ENCODE data around the gene ARIH2. TPM values are rescaled to one million over a fixed set of nuclear protein-coding genes. Genes with fewer than 3 reads are reported as not detected.
"Not testable (repeated sequence)": the region's sequence is repeated elsewhere in the genome, so short reads cannot be mapped to it uniquely, and the experiment has no call there.

ARIH2 gene
- total RNA-seq, 4 donors from 2014 or later, result 78.9 to 109 (median 97.5) TPM

DNA sequence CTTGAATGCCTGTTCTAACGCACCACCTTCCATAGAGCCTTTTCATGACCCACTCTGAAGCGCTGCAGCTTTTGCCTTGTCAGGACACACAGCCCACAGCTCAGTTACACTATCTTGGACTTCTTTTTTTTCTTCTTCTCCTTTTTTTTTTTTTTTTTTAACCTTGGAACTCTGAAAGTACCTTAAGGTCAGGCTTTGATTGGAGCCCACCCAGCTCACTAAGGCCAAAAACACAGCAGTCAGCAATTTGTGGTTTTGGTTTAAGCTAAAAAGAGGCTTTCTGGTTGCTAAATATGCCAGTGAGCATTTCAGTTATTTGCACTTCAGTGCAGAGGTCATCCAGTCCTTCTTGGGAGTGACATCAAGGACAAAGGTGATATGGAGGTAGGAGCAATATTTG lies 21.7 kb upstream of the ARIH2 start:
- H3K36me3 ChIP-seq, result peaks cover 3 to 4% (median 3%) of the 10 kb centered on the region in 4 donors
- H3K9me3 ChIP-seq, result no peaks in the 10 kb centered on the region
- peaks cover 13 to 25% (median 19%) of the 10 kb centered on the region in 4 donors for H3K4me1 ChIP-seq
- no peak for DNase-seq (ENCODE audit: extremely low spot score)
- TF ChIP-seq EP300 (IDR thresholded peaks at IDR 0.05), result no peak
- TF ChIP-seq POLR2A (IDR thresholded peaks at IDR 0.05; ENCODE audit: low read depth), result no peak
- TF ChIP-seq, protein P1, sequence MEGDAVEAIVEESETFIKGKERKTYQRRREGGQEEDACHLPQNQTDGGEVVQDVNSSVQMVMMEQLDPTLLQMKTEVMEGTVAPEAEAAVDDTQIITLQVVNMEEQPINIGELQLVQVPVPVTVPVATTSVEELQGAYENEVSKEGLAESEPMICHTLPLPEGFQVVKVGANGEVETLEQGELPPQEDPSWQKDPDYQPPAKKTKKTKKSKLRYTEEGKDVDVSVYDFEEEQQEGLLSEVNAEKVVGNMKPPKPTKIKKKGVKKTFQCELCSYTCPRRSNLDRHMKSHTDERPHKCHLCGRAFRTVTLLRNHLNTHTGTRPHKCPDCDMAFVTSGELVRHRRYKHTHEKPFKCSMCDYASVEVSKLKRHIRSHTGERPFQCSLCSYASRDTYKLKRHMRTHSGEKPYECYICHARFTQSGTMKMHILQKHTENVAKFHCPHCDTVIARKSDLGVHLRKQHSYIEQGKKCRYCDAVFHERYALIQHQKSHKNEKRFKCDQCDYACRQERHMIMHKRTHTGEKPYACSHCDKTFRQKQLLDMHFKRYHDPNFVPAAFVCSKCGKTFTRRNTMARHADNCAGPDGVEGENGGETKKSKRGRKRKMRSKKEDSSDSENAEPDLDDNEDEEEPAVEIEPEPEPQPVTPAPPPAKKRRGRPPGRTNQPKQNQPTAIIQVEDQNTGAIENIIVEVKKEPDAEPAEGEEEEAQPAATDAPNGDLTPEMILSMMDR (IDR thresholded peaks at IDR 0.05), result no peak
- TF ChIP-seq POLR2AphosphoS5 (IDR thresholded peaks at IDR 0.05), result no peak
- 78% methylated on average over 2 of the region's 2 CpGs for WGBS
- intact Hi-C loops (cut with DNase I), result loop anchor here (5.0 kb wide), 1 partner anchor 50 kb away; the partner anchor contains the start of gene PRKAR2A
- H3K27me3 ChIP-seq, result no peaks in the 10 kb centered on the region
- H3K27ac ChIP-seq (replicated peaks in 1 of 4), result no peak overlapping the region
- no peak overlapping the region for H3K4me3 ChIP-seq

DNA sequence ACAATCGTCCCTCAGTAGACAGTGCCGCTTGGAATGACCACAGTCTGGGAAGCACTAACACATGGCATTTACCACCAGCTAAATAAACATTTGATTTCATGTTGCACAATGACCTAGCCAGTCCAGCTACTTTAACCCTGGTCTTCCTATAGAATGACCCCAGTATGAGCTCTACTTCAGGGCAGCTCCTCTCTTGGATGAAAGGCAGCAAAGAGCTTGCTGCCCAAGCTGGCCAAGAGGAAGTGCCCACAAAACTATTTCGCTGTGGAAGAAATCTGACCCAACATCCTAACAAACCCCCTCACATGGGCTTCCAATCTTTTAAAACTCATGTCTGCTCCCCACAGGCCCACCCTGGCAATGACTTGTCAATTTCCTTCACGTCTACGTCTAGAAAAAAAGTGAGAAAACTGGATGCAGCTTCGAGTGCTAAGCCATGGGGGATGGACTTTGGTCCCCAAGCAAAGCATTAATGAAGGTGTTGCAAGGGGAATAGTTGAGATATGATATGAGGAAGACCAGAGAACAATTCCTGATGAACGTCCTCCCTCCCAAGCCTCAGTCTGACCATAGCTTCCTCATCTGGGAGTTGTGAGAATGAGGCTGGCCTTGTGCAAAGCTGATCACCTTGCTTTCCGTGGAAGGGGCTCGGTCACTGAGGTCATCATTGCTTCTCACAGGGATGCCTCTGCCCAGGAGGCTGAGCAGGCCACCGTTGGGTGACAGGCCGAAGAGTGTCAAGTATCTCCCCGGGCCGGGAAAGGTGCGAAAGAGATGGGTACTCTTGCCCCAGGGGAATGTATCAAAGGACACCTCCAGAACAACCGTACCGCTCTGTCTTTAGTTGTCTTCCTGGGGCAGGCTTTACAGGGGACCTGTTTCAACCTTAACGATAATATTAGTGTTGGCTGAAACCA lies 20.9 kb upstream of the ARIH2 start:
- Histone ChIP-seq H3K36me3 (peaks cover 0 to 4% (median 0%) of the 10 kb centered on the region in 4 donors), H3K27me3 (no peaks in the 10 kb centered on the region), H3K4me3 (peak overlapping the region; percentile 74 to 95 (median 84)), H3K4me1 (peaks cover 13 to 25% (median 19%) of the 10 kb centered on the region in 4 donors), H3K9me3 (no peaks in the 10 kb centered on the region), H3K27ac (replicated peaks in 1 of 4) (peak overlapping the region; percentile 66 to 92 (median 84))
- no peak for DNase-seq (ENCODE audit: extremely low spot score)
- intact Hi-C loops (cut with DNase I), result loop anchor here (2.0 to 5.0 kb wide), 2 partner anchors 21 to 50 kb away; partner anchors contain the start of genes ARIH2 and PRKAR2A
- 39% methylated on average over 17 of the region's 17 CpGs for WGBS
- TF ChIP-seq POLR2A (IDR thresholded peaks at IDR 0.05; ENCODE audit: low read depth), result no peak
- no peak for TF ChIP-seq EP300 (IDR thresholded peaks at IDR 0.05)
- TF ChIP-seq, protein P1 (IDR thresholded peaks at IDR 0.05), result no peak
- TF ChIP-seq POLR2AphosphoS5 (IDR thresholded peaks at IDR 0.05), result no peak

DNA sequence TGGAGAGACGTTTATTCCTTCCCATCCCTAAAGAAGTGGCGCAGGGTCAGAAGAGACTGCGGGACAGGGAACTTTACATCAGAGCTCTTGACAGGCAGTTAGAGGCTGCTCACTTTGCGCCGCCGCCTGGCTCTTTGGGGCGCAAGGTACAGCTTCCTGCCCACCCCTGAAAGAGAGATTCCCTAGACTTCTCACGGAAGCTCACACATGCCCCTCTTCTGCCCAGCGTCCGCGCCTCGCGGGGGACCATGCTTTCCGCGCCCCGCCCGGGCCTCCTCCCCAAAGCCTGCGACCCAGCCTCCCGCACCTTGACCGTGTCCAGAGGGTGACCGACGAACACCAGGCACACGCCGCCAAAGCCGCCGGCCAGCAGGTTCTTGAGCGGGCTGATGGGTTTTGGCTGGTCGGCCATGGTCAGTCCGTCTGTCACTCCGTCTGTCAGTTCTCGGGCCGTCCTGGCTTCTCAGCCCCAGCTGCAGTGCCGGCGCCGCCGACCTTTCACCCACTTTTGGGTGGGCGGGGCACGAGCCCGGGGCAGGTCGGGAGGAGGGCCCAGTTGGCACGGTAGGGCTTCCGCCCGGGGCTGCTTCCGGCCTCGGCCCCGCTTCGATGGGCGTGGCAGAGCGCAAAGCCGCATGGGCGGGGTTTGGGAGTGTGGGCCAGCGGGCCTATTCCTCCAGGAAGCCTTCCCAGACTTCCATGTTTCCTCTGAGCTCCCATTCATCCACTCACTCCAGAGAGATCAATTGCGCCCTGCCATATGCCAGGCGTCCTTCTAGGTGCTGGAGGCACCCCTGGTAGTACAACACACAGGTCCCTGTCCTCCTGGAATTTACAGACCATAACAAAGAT lies 20.0 kb upstream of the ARIH2 start, which contains the start of gene SLC25A20:
TSS of gene SLC25A20 (minus strand) at position 500 of the 852 bp plus-strand sequence. CDS start at position 412, 88 bp downstream.
- peak within 1 kb of the TSS; percentile 66 to 92 (median 84) for H3K27ac ChIP-seq (replicated peaks in 1 of 4)
- intact Hi-C loops (cut with DNase I), result loop anchor here (2.0 to 5.0 kb wide), 2 partner anchors 20 to 51 kb away; partner anchors contain the start of genes ARIH2 and PRKAR2A
- no peaks in the 10 kb centered on the region for H3K9me3 ChIP-seq
- WGBS, result 6% methylated on average over 12 of the region's 54 CpGs
- TF ChIP-seq EP300 (IDR thresholded peaks at IDR 0.05), result no peak
- TF ChIP-seq POLR2AphosphoS5 (IDR thresholded peaks at IDR 0.05), result peak; percentile 89 to 96
- no peak for TF ChIP-seq POLR2A (IDR thresholded peaks at IDR 0.05; ENCODE audit: low read depth)
- TF ChIP-seq, protein P1 (IDR thresholded peaks at IDR 0.05), result peak in 1 of 3 experiments; percentile 3
- H3K27me3 ChIP-seq, result no peaks in the 10 kb centered on the region
- peak within 1 kb of the TSS; percentile 74 to 95 (median 84) for H3K4me3 ChIP-seq
- peak; percentile 95 for DNase-seq (ENCODE audit: extremely low spot score)
- H3K36me3 ChIP-seq, result no peaks in the 10 kb centered on the region
- peaks cover 13 to 25% (median 19%) of the 10 kb centered on the region in 4 donors for H3K4me1 ChIP-seq

DNA sequence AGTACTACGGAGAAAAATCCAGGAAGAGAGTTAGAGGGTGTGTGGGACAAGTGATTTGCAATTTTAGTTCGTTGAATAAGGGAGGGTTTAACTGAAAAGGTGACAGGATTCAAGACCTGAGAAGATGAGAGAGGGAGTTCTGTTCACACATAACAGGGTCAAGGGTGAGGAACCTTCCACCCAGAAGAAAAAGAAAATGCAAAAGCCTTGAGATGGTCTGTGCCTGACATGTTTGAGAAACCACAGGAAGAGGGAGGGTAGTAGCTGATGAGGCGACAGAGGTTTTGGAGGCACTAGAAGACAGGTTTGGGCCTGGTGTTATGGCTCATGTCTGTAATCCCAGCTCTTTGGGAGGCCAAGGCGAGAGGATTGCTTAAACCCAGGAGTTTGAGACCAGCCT lies 19.4 kb upstream of the ARIH2 start:
- intact Hi-C loops (cut with DNase I), result loop anchor here (2.0 to 5.0 kb wide), 2 partner anchors 20 to 52 kb away; partner anchors contain the start of genes ARIH2 and PRKAR2A
- TF ChIP-seq POLR2A (IDR thresholded peaks at IDR 0.05; ENCODE audit: low read depth), result no peak
- no peak for TF ChIP-seq POLR2AphosphoS5 (IDR thresholded peaks at IDR 0.05)
- TF ChIP-seq, protein P1 (IDR thresholded peaks at IDR 0.05), result no peak
- TF ChIP-seq EP300 (IDR thresholded peaks at IDR 0.05), result no peak
- DNase-seq (ENCODE audit: extremely low spot score), result no peak
- H3K36me3 ChIP-seq, result no peaks in the 10 kb centered on the region
- peak overlapping the region; percentile 74 to 95 (median 84) for H3K4me3 ChIP-seq
- H3K27me3 ChIP-seq, result no peaks in the 10 kb centered on the region
- peaks cover 13 to 25% (median 19%) of the 10 kb centered on the region in 4 donors for H3K4me1 ChIP-seq
- peak overlapping the region; percentile 66 to 92 (median 84) for H3K27ac ChIP-seq (replicated peaks in 1 of 4)
- no peaks in the 10 kb centered on the region for H3K9me3 ChIP-seq
- 59% methylated on average over 4 of the region's 4 CpGs for WGBS

DNA sequence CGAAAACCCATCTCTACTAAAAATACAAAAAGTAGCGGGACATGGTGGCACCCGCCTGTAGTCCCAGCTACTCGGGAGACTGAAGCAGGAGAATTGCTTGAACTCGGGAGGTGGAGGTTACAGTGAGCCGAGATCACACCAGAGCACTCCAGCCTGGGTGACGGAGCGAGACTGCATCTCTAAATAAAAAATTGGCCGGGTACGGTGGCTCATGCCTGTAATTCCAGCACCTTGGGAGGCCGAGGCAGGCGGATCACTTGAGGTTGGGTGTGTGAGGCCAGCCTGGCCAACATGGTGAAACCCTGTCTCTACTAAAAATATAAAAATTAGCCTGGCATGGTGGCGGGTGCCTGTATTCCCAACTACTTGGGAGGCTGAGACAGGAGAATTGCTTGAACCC lies 11.6 kb upstream of the ARIH2 start:
- WGBS, result 91% methylated on average over 9 of the region's 13 CpGs
- not testable (repeated sequence) for DNase-seq (ENCODE audit: extremely low spot score)

More for the DNA sequence above, 11.6 kb upstream of the ARIH2 start:
- H3K36me3 ChIP-seq; H3K27me3 ChIP-seq; H3K27ac ChIP-seq (replicated peaks in 1 of 4); intact Hi-C loops (cut with DNase I); H3K4me3 ChIP-seq; H3K9me3 ChIP-seq; H3K4me1 ChIP-seq: not testable (repeated sequence)

All from esophagus muscularis mucosa (tissue), 4 donors.